ENCODE data around the gene ALG5. TPM values are rescaled to one million over a fixed set of nuclear protein-coding genes. Genes with fewer than 3 reads are reported as not detected.

ALG5 gene
- total RNA-seq, 1 experiment from 2014 or later, result 27.0 TPM

GRCh38 chr13:37010424-37010823 lies 11.3 kb upstream of the ALG5 start:
- Histone ChIP-seq H3K9me3 (ENCODE audit: control insufficient read depth, low read depth, low read length) (no peaks in the 10 kb centered on the region), H2BK20ac (ENCODE audit: low read depth, low read length, poor library complexity, severe bottlenecking) (no peak overlapping the region), H4K91ac (ENCODE audit: insufficient read length, low read depth, low read length) (no peak overlapping the region), H3K23me2 (ENCODE audit: insufficient read length, low read depth, low read length, poor library complexity, severe bottlenecking) (no peaks in the 10 kb centered on the region), H4K8ac (replicated peaks; ENCODE audit: insufficient read length, low read depth, low read length) (no peak overlapping the region), H3K56ac (ENCODE audit: insufficient read length, low read depth, low read length) (no peak overlapping the region), H3K9ac (ENCODE audit: extremely low read depth, insufficient read length, low read length) (no peak overlapping the region), H2AK5ac (ENCODE audit: insufficient read length, low read length) (no peak overlapping the region), H2BK120ac (ENCODE audit: low read depth, low read length, poor library complexity, severe bottlenecking) (no peak overlapping the region), H4K20me1 (ENCODE audit: control insufficient read depth, insufficient read depth, insufficient read length) (no peaks in the 10 kb centered on the region), H3K14ac (ENCODE audit: insufficient read depth, low read length) (no peak overlapping the region), H3K18ac (ENCODE audit: insufficient read length, low read depth, low read length) (no peak overlapping the region), H2AFZ (ENCODE audit: low read length) (no peak overlapping the region), H3K79me1 (ENCODE audit: insufficient read depth, low read depth, low read length, poor library complexity, severe bottlenecking) (no peaks in the 10 kb centered on the region), H3K79me2 (ENCODE audit: insufficient read depth, low read length) (no peaks in the 10 kb centered on the region), H3T11ph (ENCODE audit: low read length) (no peak overlapping the region), H2BK15ac (ENCODE audit: low read depth, low read length) (no peak overlapping the region), H2BK5ac (ENCODE audit: insufficient read length, low read length) (no peak overlapping the region), H3K27me3 (ENCODE audit: insufficient read depth, low read length) (no peaks in the 10 kb centered on the region), H3K4ac (ENCODE audit: low read depth, low read length) (no peak overlapping the region), H2BK12ac (ENCODE audit: insufficient read length, low read depth, low read length) (no peak overlapping the region), H3K4me1 (ENCODE audit: insufficient read depth, low read length) (no peaks in the 10 kb centered on the region; the same call in 1 of the 2 replicates), H3K27ac (ENCODE audit: insufficient read length, low read depth, low read length) (no peak overlapping the region), H4K5ac (ENCODE audit: insufficient read length, low read depth, low read length) (no peak overlapping the region), H3K23ac (ENCODE audit: insufficient read length, low read depth, low read length) (no peak overlapping the region), H3K4me2 (ENCODE audit: insufficient read depth, insufficient read length, low read length) (no peak overlapping the region)
- TF ChIP-seq, protein P1, sequence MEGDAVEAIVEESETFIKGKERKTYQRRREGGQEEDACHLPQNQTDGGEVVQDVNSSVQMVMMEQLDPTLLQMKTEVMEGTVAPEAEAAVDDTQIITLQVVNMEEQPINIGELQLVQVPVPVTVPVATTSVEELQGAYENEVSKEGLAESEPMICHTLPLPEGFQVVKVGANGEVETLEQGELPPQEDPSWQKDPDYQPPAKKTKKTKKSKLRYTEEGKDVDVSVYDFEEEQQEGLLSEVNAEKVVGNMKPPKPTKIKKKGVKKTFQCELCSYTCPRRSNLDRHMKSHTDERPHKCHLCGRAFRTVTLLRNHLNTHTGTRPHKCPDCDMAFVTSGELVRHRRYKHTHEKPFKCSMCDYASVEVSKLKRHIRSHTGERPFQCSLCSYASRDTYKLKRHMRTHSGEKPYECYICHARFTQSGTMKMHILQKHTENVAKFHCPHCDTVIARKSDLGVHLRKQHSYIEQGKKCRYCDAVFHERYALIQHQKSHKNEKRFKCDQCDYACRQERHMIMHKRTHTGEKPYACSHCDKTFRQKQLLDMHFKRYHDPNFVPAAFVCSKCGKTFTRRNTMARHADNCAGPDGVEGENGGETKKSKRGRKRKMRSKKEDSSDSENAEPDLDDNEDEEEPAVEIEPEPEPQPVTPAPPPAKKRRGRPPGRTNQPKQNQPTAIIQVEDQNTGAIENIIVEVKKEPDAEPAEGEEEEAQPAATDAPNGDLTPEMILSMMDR (conservative IDR thresholded peaks at IDR 0.05), result no peak
- H3K4me3 Mint-ChIP-seq, result no peak overlapping the region
- no CpG with 5 or more reads among the region's 1 CpG for WGBS (ENCODE audit: extremely low coverage, insufficient read length, low lambda C conversion rate)
- peak overlapping the region in 2 of 3 experiments; percentile 27 to 63; a peak in 3 of 7 replicates for H3K27ac Mint-ChIP-seq
- H3K27me3 Mint-ChIP-seq (ENCODE audit: low read depth), result no peaks in the 10 kb centered on the region
- DNase-seq, result no peak
- H3K9me3 Mint-ChIP-seq, result no peaks in the 10 kb centered on the region
- H3K4me1 Mint-ChIP-seq, result peaks cover 6% of the 10 kb centered on the region in 2 experiments
- peaks cover 27 to 70% (median 59%) of the 10 kb centered on the region in 3 experiments; a peak in 6 of 7 replicates for H3K36me3 Mint-ChIP-seq (ENCODE audit: insufficient read depth in 1 of 3, low read depth in 3 of 3)
